BJ (cell line): ENCODE measurements around the gene ALOX5. TPM values are rescaled to one million over a fixed set of nuclear protein-coding genes. Genes with fewer than 3 reads are reported as not detected.

Source experiments
- CTCF ChIA-PET: fragments of 350-600 bp; formaldehyde crosslinking; extraction: SDS; loops from one replicate; lab custom pipeline; 2021; ENCODE audit warnings: antibody characterized with exemption, inconsistent platforms; lab: Yijun Ruan, JAX
- POLR2A ChIA-PET: fragments of 300-600 bp; sonication (Branson Sonifier 250); formaldehyde crosslinking; extraction: SDS; loops from one replicate; lab custom pipeline; 2021; ENCODE audit warnings: antibody characterized with exemption; lab: Charles Lee
- DNase-seq: peaks from one replicate; pipeline ENCODE4 v3.0.0-alpha.2; 2011; ENCODE audit warnings: low read depth
- H3K27me3 ChIP-seq: 2 replicates; pipeline ENCODE4 v1.6.0; 2011; ENCODE audit warnings: low read length; ENCODE audit not compliant: control insufficient read depth, insufficient read depth
- H3K36me3 ChIP-seq: 2 replicates; pipeline ENCODE4 v1.5.1; 2011; ENCODE audit warnings: low read length; ENCODE audit not compliant: control insufficient read depth, insufficient read depth
- H3K4me3 ChIP-seq: 2 replicates; pipeline ENCODE4 v1.5.1; 2011; ENCODE audit warnings: low read depth, mild to moderate bottlenecking, control low read depth, low read length
- CTCF ChIP-seq: IDR thresholded peaks from 2 replicates; pipeline ENCODE4 v1.5.1; 2011; ENCODE audit warnings: low read depth, mild to moderate bottlenecking, control low read depth, inconsistent platforms, low read length, moderate library complexity; ENCODE audit not compliant: insufficient read depth
- polyA plus RNA-seq: library from polyadenylated mRNA; depleted of rRNA; stranded (reverse); fragments of >200 nt; gene quantifications from 2 replicates; pipeline ENCODE4 v1.2.3, GENCODE V29; 2011

Gene ALOX5
- polyA plus RNA-seq, 1 experiment: not detected

GRCh38 chr10:45374350-45375052 lies 485 bp downstream of the ALOX5 start:
- peaks cover 16% of the 10 kb centered on the region for H3K27me3 ChIP-seq
- CTCF ChIA-PET: no interaction called here
- H3K36me3 ChIP-seq: no peaks in the 10 kb centered on the region
- DNase-seq: no peak
- POLR2A ChIA-PET: no interaction called here
- TF ChIP-seq CTCF: no peak
- H3K4me3 ChIP-seq: no peak overlapping the region

- peaks cover 16% of the 10 kb centered on the region for H3K27me3 ChIP-seq
- ChIA-PET CTCF (no interaction called here), POLR2A (no interaction called here)
Measured at GRCh38 chr10:45375101-45375500, 1.1 kb downstream of the ALOX5 start.

GRCh38 chr10:45375716-45376231 lies 1.8 kb downstream of the ALOX5 start:
- no peak for DNase-seq
- H3K27me3 ChIP-seq: peaks cover 16% of the 10 kb centered on the region
- POLR2A ChIA-PET: no interaction called here
- TF ChIP-seq CTCF: no peak
- CTCF ChIA-PET: no interaction called here
- H3K4me3 ChIP-seq: no peak overlapping the region
- H3K36me3 ChIP-seq: no peaks in the 10 kb centered on the region

More at GRCh38 chr10:45375101-45375500, 1.1 kb downstream of the ALOX5 start:
- TF ChIP-seq CTCF: no peak
- no peak for DNase-seq
- no peak overlapping the region for H3K4me3 ChIP-seq
- no peaks in the 10 kb centered on the region for H3K36me3 ChIP-seq

GRCh38 chr10:45376371-45376801 lies 2.4 kb downstream of the ALOX5 start:
- Histone ChIP-seq H3K4me3 (no peak overlapping the region), H3K36me3 (no peaks in the 10 kb centered on the region), H3K27me3 (peaks cover 16% of the 10 kb centered on the region)

More at GRCh38 chr10:45376371-45376801, 2.4 kb downstream of the ALOX5 start:
- CTCF ChIA-PET: no interaction called here
- POLR2A ChIA-PET: no interaction called here
- DNase-seq: no peak
- TF ChIP-seq CTCF: no peak
